Caki2 (cell line): ENCODE results near the gene ZNF385D. TPM values are rescaled to one million over a fixed set of nuclear protein-coding genes. Genes with fewer than 3 reads are reported as not detected.
A peak's percentile ranks its signal among the peaks of the same experiment; 100 is the strongest.

Experiments used
- DNase-seq: peaks from one replicate; pipeline ENCODE4 v3.0.0-alpha.2; 2015; ENCODE audit warnings: low read depth
- in situ Hi-C: cut with HindIII; loops from 2 replicates; pipeline ENCODE4 v1.10.0; 2016; ENCODE audit warnings: low sequenced_read_pairs, low pct_unique_long_range_greater_than_20kb, mixed read lengths
- total RNA-seq: library from RNA; depleted of rRNA; stranded (reverse); fragments of >200 nt; shearing (Covaris generic); gene quantifications from 2 replicates; pipeline ENCODE4 v1.2.3, GENCODE V29; 2014; ENCODE audit warnings: low replicate concordance; rRNA removed

Gene ZNF385D
- 2.1 and 53.4 TPM in 2 replicates for total RNA-seq

- DNase-seq, result peak; percentile 64
- in situ Hi-C loops, result no loop called here
Measured at GRCh38 chr3:21750831-21751391, at the start of gene ZNF385D. ZNF385D (minus strand) TSS chr3:21751210; CDS start chr3:21750916, 294 bp downstream.

- DNase-seq, result no peak
- in situ Hi-C loops, result no loop called here
Measured at GRCh38 chr3:21798356-21799088, 47.5 kb upstream of the ZNF385D start.

GRCh38 chr3:21795921-21796320 lies 44.9 kb upstream of the ZNF385D start:
- no peak for DNase-seq
- in situ Hi-C loops, result no loop called here

GRCh38 chr3:21795152-21795837 lies 44.3 kb upstream of the ZNF385D start:
- no peak for DNase-seq
- in situ Hi-C loops, result no loop called here

GRCh38 chr3:21794291-21794690 lies 43.3 kb upstream of the ZNF385D start:
- DNase-seq, result no peak
- in situ Hi-C loops, result no loop called here

- DNase-seq, result no peak
- in situ Hi-C loops, result no loop called here
Measured at GRCh38 chr3:21792176-21792575, 41.2 kb upstream of the ZNF385D start.

GRCh38 chr3:21791356-21791755 lies 40.3 kb upstream of the ZNF385D start:
- no peak for DNase-seq
- in situ Hi-C loops, result no loop called here

- in situ Hi-C loops, result no loop called here
- no peak for DNase-seq
Measured at GRCh38 chr3:21790466-21790865, 39.5 kb upstream of the ZNF385D start.

GRCh38 chr3:21789730-21790129 lies 38.7 kb upstream of the ZNF385D start:
- in situ Hi-C loops, result no loop called here
- DNase-seq, result no peak

GRCh38 chr3:21786438-21786797 lies 35.4 kb upstream of the ZNF385D start:
- in situ Hi-C loops, result no loop called here

GRCh38 chr3:21785765-21786437 lies 34.9 kb upstream of the ZNF385D start:
- in situ Hi-C loops, result no loop called here
- DNase-seq, result no peak

More at GRCh38 chr3:21786438-21786797, 35.4 kb upstream of the ZNF385D start:
- no peak for DNase-seq

- in situ Hi-C loops, result no loop called here
- no peak for DNase-seq
Measured at GRCh38 chr3:21783839-21784238, 32.8 kb upstream of the ZNF385D start.

- no peak for DNase-seq
- in situ Hi-C loops, result no loop called here
Measured at GRCh38 chr3:21781355-21781754, 30.3 kb upstream of the ZNF385D start.

- DNase-seq, result no peak
- in situ Hi-C loops, result no loop called here
Measured at GRCh38 chr3:21779909-21780308, 28.9 kb upstream of the ZNF385D start.

- no peak for DNase-seq
- in situ Hi-C loops, result no loop called here
Measured at GRCh38 chr3:21778715-21779114, 27.7 kb upstream of the ZNF385D start.

- no peak for DNase-seq
- in situ Hi-C loops, result no loop called here
Measured at GRCh38 chr3:21777821-21778220, 26.8 kb upstream of the ZNF385D start.

GRCh38 chr3:21766002-21766401 lies 15.0 kb upstream of the ZNF385D start:
- no peak for DNase-seq

GRCh38 chr3:21755896-21756295 lies 4.9 kb upstream of the ZNF385D start:
- no peak for DNase-seq
- in situ Hi-C loops, result no loop called here

More at GRCh38 chr3:21766002-21766401, 15.0 kb upstream of the ZNF385D start:
- in situ Hi-C loops, result no loop called here

- in situ Hi-C loops, result no loop called here
- DNase-seq, result no peak
Measured at GRCh38 chr3:21754839-21755238, 3.8 kb upstream of the ZNF385D start.
